Measurements from ENCODE around the gene REEP5.

The REEP5 gene

GRCh38 chr5:112886975-112887374 is 35.1 kb downstream of the REEP5 start:
- TF ChIP-seq CTCF (IDR thresholded peaks at IDR 0.05; ENCODE audit: unreplicated experiment in 3 of 3): no peak
- peaks cover 34% of the 10 kb centered on the region for H3K36me3 Mint-ChIP-seq (ENCODE audit: low read depth)
- no peak overlapping the region for H3K27ac Mint-ChIP-seq
- no peaks in the 10 kb centered on the region for H3K4me1 Mint-ChIP-seq
- no peak overlapping the region for H3K4me3 Mint-ChIP-seq
- no peaks in the 10 kb centered on the region for H3K27me3 Mint-ChIP-seq (ENCODE audit: low read depth)
- no peaks in the 10 kb centered on the region for H3K9me3 Mint-ChIP-seq

DNA sequence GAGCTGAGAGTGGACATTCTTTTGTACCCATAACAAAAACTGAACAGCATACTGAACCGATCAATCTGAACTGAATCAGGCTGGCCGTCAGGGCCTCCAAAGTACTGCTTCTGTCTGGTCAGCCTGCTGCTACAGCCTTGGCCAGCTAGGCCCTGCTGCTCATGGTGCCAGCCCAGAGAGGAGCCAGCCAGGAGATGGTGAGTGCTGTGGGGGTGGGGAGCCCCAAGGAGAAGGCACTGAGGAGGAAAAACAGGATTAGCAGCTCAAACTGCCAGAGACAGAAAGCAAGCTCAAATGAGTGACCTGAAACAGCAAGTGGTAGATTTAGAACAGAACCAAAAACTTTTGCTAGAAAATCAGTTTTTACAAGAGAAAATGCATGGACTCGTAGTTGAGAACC is 37.0 kb downstream of the REEP5 start:
- H3K27ac Mint-ChIP-seq: no peak overlapping the region
- TF ChIP-seq CTCF (IDR thresholded peaks at IDR 0.05; ENCODE audit: unreplicated experiment in 3 of 3): no peak
- no peaks in the 10 kb centered on the region for H3K4me1 Mint-ChIP-seq
- no peaks in the 10 kb centered on the region for H3K27me3 Mint-ChIP-seq (ENCODE audit: low read depth)
- H3K36me3 Mint-ChIP-seq (ENCODE audit: low read depth): peaks cover 36% of the 10 kb centered on the region
- no peaks in the 10 kb centered on the region for H3K9me3 Mint-ChIP-seq
- no peak overlapping the region for H3K4me3 Mint-ChIP-seq

- no peak for TF ChIP-seq CTCF (IDR thresholded peaks at IDR 0.05; ENCODE audit: unreplicated experiment in 3 of 3)
- Mint-ChIP-seq H3K27me3 (ENCODE audit: low read depth) (no peaks in the 10 kb centered on the region), H3K27ac (no peak overlapping the region), H3K4me1 (no peaks in the 10 kb centered on the region), H3K36me3 (ENCODE audit: low read depth) (peaks cover 37% of the 10 kb centered on the region), H3K9me3 (no peaks in the 10 kb centered on the region), H3K4me3 (no peak overlapping the region)
These were observed 38.8 kb downstream of the REEP5 start for GRCh38 chr5:112883192-112883591.

DNA sequence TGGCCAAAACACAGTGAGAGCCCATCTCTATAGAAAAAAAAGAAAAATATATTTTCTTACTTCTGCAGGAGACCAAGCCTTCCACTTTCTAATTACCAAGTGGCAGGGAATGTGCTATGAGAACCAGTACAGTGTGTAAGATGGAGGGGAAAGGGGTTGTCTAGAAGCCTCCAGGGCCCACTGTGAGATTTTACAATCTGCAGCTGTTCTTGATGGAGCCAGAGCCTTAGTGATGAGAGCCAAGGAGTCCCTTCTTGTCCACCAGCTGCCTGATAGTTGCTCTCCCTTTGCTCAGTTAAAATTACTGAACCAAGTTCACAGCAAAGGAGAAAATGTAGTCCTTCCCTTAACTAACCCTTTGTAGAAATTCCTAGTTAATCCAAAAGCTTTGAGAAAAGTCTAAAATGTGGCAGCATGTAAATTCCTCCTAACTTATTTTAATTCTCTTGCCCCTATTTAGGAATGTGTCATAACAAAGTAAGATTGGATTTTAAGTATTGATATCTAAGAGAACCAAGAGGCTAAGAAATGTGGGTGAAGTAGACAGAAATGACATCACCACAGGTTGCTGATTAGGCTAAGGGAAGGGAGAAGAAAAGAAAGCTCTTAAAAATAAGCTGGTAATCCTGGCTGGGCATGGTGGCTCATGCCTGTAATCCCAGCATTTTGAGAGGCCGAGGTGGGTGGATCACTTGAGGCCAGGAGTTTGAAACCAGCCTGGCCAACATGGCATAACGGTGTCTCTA is 41.6 kb downstream of the REEP5 start:
- H3K9me3 Mint-ChIP-seq: no peaks in the 10 kb centered on the region
- no peak overlapping the region for H3K4me3 Mint-ChIP-seq
- no peak overlapping the region for H3K27ac Mint-ChIP-seq
- H3K27me3 Mint-ChIP-seq (ENCODE audit: low read depth): no peaks in the 10 kb centered on the region
- peaks cover 34% of the 10 kb centered on the region for H3K36me3 Mint-ChIP-seq (ENCODE audit: low read depth)
- no peak for TF ChIP-seq CTCF (IDR thresholded peaks at IDR 0.05; ENCODE audit: unreplicated experiment in 3 of 3)
- no peaks in the 10 kb centered on the region for H3K4me1 Mint-ChIP-seq

- Mint-ChIP-seq H3K9me3 (no peaks in the 10 kb centered on the region), H3K4me3 (no peak overlapping the region), H3K27me3 (ENCODE audit: low read depth) (no peaks in the 10 kb centered on the region), H3K36me3 (ENCODE audit: low read depth) (peaks cover 33% of the 10 kb centered on the region), H3K27ac (no peak overlapping the region), H3K4me1 (no peaks in the 10 kb centered on the region)
- no peak for TF ChIP-seq CTCF (IDR thresholded peaks at IDR 0.05; ENCODE audit: unreplicated experiment in 3 of 3)
These were observed 43.3 kb downstream of the REEP5 start for GRCh38 chr5:112878760-112879159.

- no peaks in the 10 kb centered on the region for H3K27me3 Mint-ChIP-seq (ENCODE audit: low read depth)
- peaks cover 33% of the 10 kb centered on the region for H3K36me3 Mint-ChIP-seq (ENCODE audit: low read depth)
- no peak for TF ChIP-seq CTCF (IDR thresholded peaks at IDR 0.05; ENCODE audit: unreplicated experiment in 3 of 3)
- H3K4me3 Mint-ChIP-seq: no peak overlapping the region
- H3K27ac Mint-ChIP-seq: no peak overlapping the region
- no peaks in the 10 kb centered on the region for H3K9me3 Mint-ChIP-seq
- H3K4me1 Mint-ChIP-seq: no peaks in the 10 kb centered on the region
These were observed 43.9 kb downstream of the REEP5 start for GRCh38 chr5:112878101-112878500.
